HG02938 (cell line): ENCODE measurements around the gene CBX2.

ENCODE experiments used
- ATAC-seq: cut with Tn5 transposase; IDR thresholded peaks from one replicate; pipeline ENCODE4 v1.9.1; 2021; ENCODE audit warnings: mild to moderate bottlenecking, moderate library complexity; ENCODE audit not compliant: unreplicated experiment

Gene CBX2

DNA sequence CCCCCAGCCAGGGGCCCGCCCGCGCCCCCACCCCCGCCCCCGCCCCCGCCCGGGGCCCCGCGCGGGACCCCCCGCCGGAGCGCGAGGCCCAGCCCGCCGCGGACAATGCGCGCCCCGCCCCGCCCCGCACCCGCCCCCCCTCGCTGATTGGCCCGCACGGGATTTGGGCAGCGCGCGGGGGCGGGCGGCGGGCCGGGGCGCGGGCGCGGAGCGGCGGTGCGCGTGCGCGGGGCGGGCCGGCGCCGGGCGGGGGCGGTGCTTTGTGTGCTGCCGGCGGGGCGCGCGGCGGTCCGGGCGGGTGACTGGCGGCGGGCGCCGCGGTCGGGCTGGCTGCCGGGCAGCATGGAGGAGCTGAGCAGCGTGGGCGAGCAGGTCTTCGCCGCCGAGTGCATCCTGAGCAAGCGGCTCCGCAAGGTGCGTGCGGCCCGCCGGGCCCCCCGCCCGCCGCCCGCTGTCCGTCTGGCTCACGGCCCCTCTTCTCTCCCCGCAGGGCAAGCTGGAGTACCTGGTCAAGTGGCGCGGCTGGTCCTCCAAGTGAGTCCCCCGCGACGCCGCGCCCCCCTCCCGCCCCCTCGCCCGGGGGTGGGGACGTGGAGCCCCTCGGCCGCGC, at the start of gene CBX2:
CBX2 (plus strand) TSS at position 255 of the 610 bp plus-strand sequence; CDS start at position 343, 88 bp downstream.
- no peak for ATAC-seq

DNA sequence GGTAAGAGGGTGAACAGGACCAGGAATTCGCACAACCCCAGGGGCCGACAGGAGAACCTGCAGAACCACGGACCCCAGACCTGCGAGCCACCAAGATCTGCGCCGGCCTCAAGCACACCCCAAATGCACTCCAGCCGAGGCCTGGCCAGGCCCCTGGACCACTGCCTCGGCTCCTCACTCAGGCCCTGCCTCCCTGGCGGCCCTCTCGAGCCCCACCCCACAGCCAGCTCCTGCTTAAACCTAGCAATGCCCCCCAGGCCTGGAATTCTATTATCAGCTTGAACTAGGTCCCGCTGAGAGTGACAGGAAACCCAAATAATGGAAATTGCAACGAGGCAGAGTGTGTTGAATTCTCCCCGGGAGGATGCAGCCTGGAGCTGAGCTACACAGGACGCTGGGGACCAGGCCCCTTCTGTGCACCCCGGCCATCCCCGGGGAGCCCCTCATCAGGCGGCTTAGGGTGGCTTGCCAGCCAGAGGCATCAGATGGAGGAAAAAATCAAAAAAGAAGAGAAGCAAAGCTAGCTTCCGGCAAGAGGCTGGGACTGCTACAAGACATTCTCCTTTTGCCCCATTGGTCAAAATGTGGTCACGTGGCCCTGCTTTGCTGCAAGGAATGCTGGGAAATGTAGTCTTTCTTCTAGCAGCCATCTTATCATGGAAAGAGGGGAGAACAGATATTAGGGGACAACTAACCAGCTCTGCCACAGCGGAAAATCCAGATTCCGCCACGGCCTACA, 49.6 kb upstream of the CBX2 start:
- ATAC-seq = no peak

DNA sequence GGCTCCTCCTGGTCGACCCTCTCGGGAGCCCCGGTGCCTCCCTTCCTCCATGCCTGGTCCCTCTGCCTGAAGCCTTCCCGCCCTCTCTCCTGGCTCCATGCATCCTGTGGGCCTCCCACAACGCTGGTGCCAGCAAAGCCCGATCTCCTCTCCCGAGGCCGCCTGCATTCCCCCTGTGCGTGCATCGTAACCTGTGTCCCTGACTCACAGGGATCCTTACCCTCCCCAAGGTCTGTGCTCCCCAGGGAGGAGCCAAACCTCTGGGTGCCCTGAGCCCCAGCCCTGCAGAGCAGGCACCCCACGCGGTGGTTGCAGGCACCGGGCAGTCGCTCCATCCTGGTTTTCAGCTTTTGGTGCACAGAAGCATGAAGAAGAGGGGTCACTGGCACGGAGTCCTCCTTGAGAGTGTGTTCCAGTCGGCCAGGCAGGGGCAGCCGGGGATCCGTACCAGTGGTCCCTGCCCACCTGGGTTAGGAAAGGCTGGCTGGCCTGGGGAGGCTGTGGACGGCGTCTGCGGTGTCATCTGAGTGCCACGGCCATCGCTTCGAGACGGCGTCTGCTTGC, 49.0 kb upstream of the CBX2 start:
- ATAC-seq = no peak

- no peak for ATAC-seq
Measured at GRCh38 chr17:79729761-79730160, 48.2 kb upstream of the CBX2 start.

- ATAC-seq = no peak
Measured at GRCh38 chr17:79730437-79730768, 47.5 kb upstream of the CBX2 start.

DNA sequence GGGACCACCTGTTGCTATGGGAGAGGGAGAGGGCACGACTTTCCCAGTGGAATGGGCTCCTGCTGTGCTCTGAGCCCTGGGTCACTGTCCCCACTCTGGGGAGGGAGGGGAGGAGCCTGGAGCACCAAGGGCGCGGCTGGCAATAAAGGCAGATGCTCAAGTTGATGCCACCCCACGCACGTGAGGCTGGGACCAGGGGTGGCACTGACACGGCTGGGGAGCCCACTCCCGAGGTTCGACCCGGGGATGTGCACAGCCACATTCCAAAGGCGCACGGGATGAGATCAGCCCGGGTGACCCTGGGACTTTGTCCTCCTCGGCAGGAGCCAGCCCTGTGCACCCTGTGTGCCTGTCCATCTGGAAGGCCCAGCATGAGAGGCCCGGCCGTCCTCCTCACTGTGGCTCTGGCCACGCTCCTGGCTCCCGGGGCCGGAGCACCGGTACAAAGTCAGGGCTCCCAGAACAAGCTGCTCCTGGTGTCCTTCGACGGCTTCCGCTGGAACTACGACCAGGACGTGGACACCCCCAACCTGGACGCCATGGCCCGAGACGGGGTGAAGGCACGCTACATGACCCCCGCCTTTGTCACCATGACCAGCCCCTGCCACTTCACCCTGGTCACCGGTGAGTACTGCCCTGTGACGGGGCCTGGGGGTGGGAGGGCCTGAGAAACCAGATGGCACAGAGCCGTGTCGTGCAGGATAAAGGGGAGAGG, 47.0 kb upstream of the CBX2 start, which contains the start of gene ENPP7:
ENPP7 (plus strand) TSS at position 175 of the 715 bp plus-strand sequence; CDS start at position 372, 197 bp downstream.
- ATAC-seq = no peak

- no peak for ATAC-seq
Measured at GRCh38 chr17:79732254-79732653, 45.7 kb upstream of the CBX2 start.

DNA sequence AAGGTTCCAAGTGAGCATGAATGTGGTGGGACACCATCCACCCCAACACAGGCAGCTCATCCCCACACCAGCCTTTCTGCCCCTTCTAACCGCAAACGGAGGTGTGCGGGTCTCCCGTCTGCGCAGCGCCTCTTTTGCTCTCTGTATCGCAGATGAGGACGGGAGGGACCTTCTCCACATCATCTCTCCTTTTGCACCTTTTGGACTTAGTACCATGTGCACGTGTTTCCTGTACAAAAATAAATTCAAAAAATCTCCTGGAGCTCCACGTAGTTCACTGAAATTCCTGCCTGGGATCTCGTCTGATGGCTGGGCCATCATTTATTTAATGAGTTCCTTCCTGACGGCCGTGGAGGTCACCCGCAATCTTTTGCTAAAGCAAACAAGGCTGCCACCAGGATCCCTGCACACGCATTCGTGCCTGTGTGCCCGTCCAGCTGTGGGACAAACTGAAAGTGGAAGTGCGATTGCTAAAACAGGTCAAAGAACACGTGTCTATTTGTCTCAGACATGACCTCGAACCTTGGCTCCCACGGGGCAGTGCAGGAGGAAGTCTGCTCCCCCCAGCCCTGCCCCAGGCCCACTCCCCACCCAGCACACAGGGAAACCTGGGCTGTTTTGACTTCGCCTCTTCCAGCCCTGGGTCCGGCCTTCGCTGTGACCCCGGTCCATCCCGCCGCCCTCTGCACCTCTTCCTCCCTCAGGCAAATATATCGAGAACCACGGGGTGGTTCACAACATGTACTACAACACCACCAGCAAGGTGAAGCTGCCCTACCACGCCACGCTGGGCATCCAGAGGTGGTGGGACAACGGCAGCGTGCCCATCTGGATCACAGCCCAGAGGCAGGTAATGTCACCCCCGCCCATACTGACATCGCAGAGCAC, 44.9 kb upstream of the CBX2 start:
- ATAC-seq = no peak

GRCh38 chr17:79733692-79734070, 44.3 kb upstream of the CBX2 start:
- ATAC-seq = no peak

- no peak for ATAC-seq
Measured at GRCh38 chr17:79735096-79735495, 42.9 kb upstream of the CBX2 start.

DNA sequence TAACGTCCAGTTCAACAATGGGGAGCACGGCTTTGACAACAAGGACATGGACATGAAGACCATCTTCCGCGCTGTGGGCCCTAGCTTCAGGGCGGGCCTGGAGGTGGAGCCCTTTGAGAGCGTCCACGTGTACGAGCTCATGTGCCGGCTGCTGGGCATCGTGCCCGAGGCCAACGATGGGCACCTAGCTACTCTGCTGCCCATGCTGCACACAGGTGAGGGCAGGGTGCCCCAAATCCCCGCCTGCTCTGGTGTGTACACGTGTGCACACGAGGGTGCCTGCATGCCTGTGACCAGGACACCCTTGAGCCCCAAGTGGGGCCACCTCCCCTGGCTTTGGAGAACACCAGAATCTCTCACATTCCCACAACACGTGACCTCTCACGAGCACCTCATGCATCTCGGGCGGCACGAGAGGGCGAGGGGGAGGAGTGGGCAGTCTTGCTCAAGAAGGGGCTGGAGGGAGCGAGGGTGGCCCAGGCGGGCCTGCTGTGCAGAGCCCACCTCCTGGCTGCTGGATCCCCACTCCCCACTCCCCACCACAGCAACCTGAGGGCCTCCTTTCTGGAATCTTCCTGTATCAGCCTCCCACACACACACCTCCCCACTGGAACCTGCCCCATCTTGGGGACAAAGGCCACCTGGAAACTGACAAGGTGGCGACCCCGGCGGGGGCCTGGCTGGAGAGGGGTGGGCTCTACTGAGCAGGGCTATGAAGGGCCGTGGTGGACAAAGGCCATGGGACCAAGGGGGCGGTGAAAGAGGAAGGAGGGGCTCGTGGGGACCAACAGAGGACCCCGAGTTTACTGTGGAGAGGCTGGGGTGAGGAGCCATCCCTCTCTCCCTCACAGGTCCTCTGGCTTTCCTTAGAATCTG, 40.7 kb upstream of the CBX2 start:
- ATAC-seq = no peak

DNA sequence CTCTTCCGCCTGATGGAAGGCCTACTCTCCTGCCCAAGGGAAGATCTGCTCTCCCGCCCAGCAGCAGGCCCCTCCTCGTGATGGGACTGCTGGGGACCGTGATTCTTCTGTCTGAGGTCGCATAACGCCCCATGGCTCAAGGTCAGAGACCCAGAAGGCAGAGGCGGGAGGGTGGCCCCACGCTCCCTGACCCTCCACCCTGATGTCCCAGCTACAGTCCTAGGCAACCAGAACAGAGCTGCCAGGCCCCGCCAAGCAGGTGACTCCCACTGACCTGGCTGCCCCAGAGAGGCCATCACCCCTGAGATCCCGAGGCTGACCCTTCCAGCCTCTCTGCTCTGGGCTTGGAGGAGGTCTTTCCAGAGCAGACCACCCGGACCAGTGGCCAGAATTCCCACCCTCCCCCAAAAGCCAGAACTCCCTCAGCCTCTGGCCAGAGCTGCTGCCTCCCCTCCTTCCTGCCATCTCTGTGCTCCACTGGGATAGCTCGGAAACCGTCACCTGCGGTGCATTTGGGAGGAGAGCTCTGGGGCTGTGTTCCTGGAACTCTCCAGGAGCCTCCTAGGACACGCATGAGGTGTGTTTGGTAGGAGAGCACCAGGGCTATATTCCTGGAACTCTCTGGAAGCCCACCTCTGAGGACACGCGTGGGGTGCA, 39.9 kb upstream of the CBX2 start:
- ATAC-seq = no peak

DNA sequence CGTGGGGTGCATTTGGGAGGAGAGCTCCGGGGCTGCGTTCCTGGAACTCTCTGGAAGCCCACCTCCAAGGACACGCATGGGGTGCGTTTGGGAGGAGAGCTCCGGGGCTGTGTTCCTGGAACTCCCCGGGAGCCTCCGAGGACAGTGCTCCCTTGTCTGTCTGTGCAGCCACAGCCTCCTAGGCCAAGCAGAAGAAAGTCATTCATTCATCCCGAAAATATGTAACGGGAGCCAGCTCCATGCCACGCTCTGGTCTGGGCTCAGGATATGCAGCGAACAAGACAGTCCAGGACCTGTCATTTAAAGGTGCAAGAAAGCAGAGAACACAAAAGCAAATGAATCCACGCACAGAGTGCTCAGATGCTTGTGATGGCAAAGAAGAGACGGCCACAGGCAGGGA, 39.3 kb upstream of the CBX2 start:
- no peak for ATAC-seq

DNA sequence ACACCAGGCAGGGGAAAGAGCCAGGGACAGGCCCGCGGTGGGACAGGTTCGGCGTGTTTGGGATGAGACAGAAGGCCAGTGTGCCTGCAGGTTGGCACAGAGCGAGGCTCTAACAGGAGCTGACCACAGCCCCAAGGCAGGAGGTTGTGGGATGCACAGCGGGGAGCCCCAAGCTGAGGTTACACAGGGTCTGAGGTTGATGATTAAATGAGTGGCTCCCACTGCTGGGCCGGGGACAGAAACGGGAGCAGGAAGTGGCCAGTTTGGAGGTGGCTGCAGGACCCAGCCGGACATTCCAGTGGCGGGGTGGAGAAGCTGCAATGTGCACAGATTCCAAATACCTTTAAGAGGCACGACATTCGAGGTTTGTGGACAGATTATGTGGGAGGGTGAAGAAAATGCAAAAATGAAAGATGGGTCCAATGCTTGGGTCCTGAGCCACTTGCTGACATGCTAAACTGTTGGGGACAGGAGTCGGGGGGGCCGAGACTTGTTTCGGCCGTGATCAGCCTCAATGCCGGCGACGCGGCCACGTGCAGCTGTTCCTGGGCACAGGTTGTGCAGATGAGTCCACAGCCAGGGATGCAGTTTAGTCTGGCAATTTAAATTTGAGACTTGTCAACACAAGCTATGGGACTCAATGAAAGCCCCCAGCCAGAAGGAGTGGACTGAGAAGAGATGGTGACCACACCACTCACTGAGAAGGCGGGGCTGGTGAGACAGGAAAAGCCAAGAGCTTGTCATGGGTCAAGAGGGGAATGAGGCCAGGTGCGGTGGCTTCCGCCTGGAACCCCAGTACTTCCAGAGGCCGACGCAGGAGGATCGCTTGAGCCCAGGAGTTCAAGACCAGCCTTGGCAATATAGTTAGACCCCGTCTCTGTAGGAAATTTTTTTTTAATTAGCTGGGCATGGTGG, 38.5 kb upstream of the CBX2 start:
- ATAC-seq = no peak

DNA sequence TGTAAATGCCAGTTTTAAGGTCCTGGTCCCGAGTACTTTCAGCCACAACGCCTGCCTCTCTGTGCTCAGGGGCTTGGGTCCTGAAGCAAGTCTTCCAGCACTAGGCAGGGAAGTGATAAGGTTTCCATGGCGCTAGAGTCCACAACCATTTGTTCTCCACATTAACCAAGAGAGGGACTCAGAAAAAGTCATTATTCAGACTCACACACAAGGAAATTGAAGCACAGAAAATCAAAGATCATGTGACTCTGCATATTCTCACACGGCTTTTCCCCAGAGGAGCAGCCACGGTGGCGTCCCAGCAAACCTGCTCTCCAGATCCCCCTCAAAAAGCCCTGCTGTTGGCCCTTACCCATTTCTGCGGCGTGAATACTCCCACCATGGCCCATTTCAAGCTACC, 37.5 kb upstream of the CBX2 start:
- ATAC-seq = no peak

DNA sequence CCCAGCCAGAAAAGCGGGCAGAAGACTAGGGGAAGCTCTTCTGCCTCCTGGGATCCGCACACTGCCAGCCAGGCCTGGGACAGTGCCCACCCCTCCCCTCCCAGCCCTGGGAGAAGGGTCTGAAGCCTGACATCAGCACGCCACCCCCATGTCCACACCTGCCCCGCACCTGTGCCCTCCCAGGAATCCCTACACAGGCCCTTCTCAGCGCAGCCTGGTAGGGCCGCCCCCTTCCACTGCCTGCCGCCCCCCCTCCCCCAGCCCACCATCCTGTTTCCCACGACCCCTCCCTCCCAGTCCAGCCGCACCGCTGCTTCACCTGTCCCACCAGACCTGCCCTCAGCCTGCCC, 36.6 kb upstream of the CBX2 start:
- no peak for ATAC-seq

DNA sequence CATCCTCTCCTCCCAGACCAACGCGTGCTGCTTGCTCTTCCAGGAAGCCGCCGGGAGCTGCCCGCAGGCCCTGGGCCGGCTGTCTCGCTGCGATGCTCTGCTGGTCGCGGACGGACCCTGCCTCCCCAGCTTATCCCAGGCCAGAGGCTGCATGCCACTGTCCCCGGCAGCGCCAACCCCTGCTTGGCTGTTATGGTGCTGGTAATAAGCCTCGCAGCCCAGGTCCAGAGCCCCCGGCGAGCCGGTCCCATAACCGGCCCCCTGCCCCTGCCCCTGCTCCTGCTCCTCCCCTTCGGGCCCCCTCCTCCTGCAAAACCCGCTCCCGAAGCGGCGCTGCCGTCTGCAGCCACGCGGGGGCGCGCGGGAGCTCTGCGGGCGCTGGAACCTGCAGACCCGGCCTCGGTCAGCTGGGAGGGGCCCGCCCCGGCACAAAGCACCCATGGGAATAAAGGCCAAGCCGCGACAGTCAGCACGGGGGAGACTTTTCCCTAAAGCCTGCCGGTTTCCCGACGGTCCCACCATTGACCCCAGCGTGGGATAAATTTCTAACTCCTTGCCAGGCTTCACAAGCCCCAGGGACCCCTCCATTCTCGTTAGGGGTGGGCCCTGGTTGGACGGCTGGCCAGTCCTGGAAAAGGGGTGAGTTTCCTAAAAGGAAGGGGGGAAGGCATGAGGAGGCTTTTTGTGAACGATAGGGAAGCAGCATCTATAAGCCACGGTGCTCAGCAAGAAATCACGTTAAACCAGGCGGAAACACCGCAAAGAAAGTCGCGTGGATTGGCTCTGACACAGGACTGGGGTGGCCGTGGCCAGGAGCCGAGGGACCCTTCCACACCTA, 36.0 kb upstream of the CBX2 start:
- ATAC-seq = no peak

GRCh38 chr17:79742589-79742918, 35.4 kb upstream of the CBX2 start:
- ATAC-seq = no peak
